OCI-LY3 (cell line): Measurements from ENCODE around the gene MRPS18B.

Experiments used
- EZH2phosphoT487 ChIP-seq: fragments of 200-600 bp; shearing (Covaris generic); IDR thresholded peaks from 2 replicates; pipeline ENCODE4 v1.6.1; 2018; ENCODE audit warnings: antibody characterized with exemption, mixed run types, low read depth
- TF ChIP-seq, protein P1 (sequence below): fragments of 200-600, 300-600 bp; sonication (generic); IDR thresholded peaks from 2 replicates; pipeline ENCODE4 v1.5.1; 2014; ENCODE audit warnings: antibody characterized with exemption, low read length, low read depth

DNA sequence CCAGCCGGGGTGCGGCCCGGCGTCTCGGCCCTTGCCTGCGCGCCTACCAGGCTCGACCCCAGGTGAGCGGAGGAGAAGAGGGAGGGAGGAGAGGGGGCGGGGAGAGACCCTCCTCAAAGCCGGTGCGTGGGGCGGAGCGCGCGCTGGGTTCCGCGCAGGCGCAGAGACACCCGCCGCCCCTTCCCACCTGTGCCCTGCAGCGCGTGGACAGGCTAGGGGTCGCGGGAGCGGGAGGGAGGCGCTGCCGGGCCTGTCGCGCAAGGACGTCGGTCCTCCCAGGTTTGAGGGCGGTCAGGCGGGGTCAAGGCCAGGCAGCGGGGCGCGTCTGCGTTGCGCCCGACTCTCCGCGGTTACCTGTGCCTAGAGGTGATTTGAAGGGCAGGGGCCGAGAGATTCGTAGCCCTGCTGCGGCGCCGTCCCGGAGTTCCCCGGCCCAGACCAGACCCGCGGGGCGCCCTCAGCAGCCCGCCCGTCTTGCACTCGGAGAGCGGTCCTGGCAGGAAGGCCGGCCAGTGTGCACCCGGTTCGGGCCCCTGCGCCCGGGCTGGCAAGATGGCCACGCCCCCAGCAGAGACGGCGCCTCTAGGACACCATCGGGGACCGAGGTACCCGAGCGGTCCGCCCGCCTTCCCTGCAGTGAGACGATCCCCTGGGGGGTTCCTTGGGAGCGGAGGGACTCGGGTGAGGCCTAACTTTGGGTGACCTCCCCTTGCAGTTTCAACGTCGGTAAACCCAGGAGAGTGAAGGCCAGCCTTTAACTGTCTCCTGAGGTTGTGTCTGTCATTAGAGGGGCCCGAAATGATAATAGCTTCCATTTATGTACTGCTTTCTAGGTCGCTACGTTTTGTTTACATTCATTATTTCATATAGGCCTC is 29.8 kb downstream of the MRPS18B start:
- TF ChIP-seq, protein P1, sequence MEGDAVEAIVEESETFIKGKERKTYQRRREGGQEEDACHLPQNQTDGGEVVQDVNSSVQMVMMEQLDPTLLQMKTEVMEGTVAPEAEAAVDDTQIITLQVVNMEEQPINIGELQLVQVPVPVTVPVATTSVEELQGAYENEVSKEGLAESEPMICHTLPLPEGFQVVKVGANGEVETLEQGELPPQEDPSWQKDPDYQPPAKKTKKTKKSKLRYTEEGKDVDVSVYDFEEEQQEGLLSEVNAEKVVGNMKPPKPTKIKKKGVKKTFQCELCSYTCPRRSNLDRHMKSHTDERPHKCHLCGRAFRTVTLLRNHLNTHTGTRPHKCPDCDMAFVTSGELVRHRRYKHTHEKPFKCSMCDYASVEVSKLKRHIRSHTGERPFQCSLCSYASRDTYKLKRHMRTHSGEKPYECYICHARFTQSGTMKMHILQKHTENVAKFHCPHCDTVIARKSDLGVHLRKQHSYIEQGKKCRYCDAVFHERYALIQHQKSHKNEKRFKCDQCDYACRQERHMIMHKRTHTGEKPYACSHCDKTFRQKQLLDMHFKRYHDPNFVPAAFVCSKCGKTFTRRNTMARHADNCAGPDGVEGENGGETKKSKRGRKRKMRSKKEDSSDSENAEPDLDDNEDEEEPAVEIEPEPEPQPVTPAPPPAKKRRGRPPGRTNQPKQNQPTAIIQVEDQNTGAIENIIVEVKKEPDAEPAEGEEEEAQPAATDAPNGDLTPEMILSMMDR = no peak
- no peak for TF ChIP-seq EZH2phosphoT487
